IPS-NIHi7 (cell line): ENCODE measurements around the gene ASCL2.
"Not testable (repeated sequence)": the region's sequence is repeated elsewhere in the genome, so short reads cannot be mapped to it uniquely, and the experiment has no call there.

Experiments used
- DNase-seq: peaks from one replicate; pipeline ENCODE4 v3.0.0; 2012; ENCODE audit warnings: mixed read lengths; ENCODE audit errors: extremely low spot score

The ASCL2 gene

DNA sequence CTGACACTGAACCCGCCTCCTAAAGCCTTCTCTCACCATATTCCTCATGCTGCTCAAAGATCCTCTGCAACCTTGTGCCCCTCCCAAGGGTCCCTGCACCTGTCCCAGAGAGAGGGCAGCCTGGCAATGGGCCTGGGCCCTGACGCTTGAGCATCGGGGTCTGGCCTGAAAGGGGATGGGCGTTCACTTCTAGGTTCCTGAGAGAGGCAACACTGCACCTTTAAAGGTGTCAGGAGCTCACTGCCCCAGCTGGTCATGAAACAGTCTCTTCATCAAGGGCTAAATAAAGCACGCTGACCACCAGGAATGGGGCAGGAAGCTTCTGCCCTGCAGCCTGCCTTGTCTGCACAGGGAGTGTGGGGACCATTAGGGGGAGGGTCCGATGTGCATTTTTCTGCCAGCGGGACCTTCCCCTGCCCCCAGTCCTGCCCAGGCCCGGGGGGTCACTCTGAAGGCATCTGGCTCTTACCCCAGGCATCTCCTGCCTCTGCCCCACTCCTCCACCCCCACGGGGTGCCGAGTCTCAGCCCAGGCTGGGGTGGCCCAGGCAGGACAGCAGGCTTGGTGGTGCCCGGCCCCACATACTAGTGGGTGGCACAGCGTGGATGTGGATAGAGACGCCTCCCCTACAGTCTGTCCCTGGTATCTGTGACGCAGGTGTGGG lies 27.9 kb upstream of the ASCL2 start:
- no peak for DNase-seq

DNA sequence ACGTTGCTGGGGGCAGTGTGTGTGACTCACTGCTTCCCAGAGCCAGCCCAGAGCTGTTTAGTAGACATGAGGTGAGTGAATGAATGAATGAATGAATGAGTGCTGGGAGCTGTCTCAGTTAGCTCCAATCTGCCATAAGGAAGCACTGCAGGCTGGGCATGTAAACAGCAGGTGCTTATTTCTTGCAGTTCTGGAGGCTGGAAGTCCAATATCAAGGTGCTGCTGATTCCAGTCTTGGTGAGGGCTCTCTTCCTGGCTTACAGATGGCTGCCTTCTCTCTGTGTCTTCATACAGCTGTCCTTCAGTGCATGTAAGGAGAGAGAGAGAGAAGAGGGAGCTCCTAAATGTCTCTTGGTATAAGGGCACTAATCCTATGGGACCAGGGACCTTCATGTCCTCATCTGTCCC lies 27.2 kb upstream of the ASCL2 start:
- DNase-seq, result no peak

DNA sequence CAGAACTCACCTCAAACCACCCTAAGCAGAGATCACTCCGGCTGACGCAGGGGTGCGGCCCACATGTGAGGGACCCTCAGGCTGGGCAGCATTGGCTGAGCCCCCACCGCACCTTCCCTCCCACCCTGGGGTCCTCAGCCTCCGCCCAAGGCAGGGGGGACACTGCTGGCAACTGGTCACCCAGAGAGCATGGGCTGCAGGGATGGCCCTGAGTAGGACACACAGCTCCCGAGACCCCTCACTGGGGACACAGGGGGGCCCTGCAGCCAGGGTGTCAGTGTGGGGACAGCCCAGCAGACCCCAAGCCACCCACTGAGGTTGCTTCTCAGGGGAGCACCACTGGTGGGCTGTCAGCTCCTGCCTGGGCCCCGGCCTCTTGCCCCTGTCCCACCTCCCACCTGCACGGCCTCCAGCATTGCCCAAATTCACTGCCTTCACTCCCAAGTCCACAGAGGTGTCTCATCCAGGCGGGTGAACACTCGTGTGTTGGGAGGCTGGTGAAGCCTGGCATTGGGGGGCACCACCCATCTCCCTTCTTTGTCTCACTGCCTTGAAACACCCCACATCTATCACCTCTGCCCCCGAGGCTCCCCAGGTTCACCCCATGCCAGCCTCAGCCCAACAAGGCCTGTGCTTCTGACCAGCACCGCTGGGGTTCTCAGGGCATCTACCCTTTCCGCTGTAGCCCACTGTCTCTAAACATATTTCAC lies 26.7 kb upstream of the ASCL2 start:
- DNase-seq, result no peak

- DNase-seq, result no peak
These were observed 25.9 kb upstream of the ASCL2 start for GRCh38 chr11:2295971-2296912.

DNA sequence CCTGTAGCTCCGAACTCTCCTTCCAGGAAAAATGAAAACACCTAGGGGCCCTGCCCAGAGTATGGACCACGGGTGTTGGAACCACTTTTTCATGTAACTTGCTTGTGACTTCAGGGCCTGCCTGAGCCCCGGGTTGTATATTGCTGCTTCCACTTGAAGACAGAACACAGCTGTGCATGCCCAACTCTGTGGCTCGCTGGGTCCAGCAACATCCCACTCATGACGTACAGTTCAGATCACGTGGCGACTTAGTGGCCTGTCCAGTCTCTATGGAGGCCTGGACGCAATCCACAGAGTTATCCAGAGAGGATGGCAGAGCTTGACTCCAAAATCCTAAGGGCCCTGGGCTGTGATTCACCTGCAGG lies 24.5 kb upstream of the ASCL2 start:
- DNase-seq, result no peak

- no peak for DNase-seq
These were observed 23.9 kb upstream of the ASCL2 start for GRCh38 chr11:2293984-2294925.

- no peak for DNase-seq
These were observed 23.2 kb upstream of the ASCL2 start for GRCh38 chr11:2293531-2293971.

- no peak for DNase-seq
These were observed 20.0 kb upstream of the ASCL2 start for GRCh38 chr11:2290351-2290841.

DNA sequence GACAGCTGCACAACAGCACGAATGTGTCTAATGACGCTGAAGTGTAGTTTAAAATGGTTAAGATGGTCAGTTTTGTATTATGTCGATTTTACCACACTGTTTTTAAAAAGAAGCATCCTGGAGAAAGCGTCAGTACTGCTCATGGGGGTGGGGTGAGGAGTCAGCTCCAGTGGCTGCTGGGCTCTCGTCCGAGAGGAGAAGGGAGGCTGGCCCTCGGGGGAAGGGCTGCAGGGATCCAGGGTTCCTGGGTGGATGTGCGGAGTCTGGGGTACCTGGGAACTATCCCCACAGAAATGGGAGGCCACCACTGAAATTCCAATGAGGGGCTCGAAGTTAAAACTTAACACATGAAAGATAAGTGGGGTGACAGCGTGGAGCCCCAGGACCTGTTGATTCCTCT lies 19.5 kb upstream of the ASCL2 start:
- DNase-seq, result no peak

GRCh38 chr11:2289350-2289749 lies 19.0 kb upstream of the ASCL2 start:
- no peak for DNase-seq

DNA sequence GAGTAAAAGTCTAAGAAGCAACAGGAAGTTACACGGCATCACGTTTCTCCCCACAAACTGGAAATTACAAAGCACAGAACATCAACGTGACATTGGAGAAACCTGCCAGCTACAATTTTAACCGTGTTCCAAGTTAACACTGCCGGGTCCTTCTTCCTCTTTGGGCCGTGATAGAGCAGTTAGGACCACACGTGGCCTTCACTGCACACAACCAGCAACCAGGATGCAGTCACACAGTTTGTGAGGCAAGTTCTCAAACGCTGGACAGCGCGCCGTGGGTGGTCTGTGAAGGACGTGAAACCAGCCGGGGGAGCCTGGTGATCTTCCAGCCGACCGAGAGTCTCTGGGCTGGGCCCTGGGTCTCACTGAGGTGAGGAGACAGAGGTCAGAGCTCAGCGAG lies 16.7 kb upstream of the ASCL2 start:
- DNase-seq, result no peak

GRCh38 chr11:2286350-2286749 lies 16.0 kb upstream of the ASCL2 start:
- DNase-seq, result not testable (repeated sequence)

- no peak for DNase-seq
These were observed 9.8 kb upstream of the ASCL2 start for GRCh38 chr11:2280208-2280607.

- DNase-seq, result no peak
These were observed 7.6 kb upstream of the ASCL2 start for GRCh38 chr11:2277933-2278523.

DNA sequence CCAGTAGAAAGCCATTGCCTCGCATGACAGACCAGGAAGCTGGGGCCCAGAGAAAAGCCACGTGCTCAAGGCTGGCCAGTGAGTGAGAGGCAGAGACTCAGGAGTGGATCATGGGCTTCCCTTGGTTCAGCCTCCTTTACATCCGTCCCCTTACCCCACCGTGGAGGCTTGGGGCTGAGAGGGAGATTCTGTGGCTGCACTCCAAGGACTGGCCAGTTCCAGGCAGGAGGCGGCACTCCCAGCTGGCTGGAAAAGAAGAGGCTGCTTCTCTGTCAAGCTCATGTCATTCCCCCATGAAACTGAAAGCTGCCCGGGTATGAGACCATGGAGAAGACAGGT lies 6.6 kb upstream of the ASCL2 start:
- DNase-seq, result no peak

- DNase-seq, result no peak
These were observed 6.1 kb upstream of the ASCL2 start for GRCh38 chr11:2276280-2277007.

DNA sequence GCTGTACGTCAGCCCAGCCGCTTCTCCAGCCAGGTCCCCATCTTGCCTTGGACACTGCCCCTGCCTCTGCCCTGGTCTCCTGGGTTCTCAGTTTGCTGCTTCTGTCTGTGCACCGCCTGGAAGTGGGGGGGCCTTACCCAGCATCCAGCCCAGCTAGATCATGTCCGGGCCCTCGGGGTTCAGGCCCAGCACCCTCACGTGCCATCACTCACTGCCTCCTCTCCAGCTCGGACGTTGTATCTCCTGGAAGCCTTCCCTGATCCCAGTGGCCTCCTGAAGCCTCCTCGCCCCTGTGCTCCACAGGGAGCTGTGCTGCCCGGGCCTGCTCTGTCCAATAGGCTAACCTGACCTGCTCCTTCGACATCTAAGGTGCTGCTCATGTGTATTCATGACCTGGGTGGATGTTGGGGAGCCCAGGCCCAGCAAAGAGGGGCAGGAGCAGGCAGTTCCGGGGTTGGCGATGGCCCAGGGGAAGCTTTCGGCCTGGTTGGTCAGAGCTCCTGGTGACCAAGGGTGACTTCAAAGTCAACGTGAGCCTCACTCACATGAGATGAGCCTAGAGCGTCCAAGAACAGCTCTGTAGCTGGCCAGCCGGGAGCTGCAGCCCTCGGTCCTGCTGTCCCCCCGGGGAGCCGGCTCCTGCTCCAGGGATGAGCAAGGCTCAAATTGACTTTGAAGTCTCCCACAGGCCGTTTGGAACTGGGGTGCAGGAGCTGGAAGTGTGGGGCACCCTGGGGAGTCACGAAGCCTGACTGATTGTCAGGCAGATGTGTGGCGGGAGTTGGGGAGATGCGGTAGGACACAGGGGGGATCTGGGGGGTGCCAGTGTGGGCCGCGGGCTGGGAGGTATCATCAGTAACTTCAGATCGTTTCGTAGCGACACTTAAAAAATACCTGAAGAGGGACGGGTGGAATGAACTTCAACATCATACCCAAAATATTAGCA lies 5.2 kb upstream of the ASCL2 start:
- no peak for DNase-seq

- DNase-seq, result no peak
These were observed 3.4 kb upstream of the ASCL2 start for GRCh38 chr11:2273771-2274170.

DNA sequence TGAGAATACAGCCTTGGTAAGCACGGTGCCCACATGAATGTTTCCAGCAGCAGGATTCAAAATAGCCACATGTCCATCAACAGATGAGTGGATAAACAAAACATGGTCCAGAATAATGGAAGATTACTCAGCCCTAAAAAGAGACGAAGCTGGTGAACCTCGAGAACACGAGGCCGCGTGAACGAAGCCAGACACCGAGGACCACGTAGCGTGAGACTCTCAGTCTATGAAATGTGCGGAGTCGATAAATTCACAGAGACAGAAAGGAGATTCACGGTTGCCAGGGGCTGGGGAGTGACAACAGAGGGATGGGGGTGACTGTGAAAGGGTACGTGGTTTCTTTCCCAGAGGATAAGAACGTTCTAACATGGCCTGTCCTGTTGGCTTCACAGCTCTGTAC lies 2.9 kb upstream of the ASCL2 start:
- DNase-seq, result no peak
